SU-DHL-6 (cell line): Measurements from ENCODE around the gene ZNF524.
"Not testable (repeated sequence)": the region's sequence is repeated elsewhere in the genome, so short reads cannot be mapped to it uniquely, and the experiment has no call there.

Experiments
- H2AFZ ChIP-seq: fragments of 200-600 bp; sonication (generic); 2 replicates; pipeline ENCODE4 v1.6.1; 2014; ENCODE audit warnings: low read depth, mild to moderate bottlenecking, moderate library complexity, mixed read lengths, antibody characterized with exemption, low read length; ENCODE audit not compliant: severe bottlenecking
- H3F3A ChIP-seq: fragments of 200-600 bp; shearing (Covaris generic); 2 replicates; pipeline ENCODE4 v1.6.0; 2016; ENCODE audit warnings: antibody characterized with exemption, mild to moderate bottlenecking; ENCODE audit not compliant: insufficient read depth
- H3K27ac ChIP-seq: fragments of 200-600 bp; sonication (generic); 2 replicates; pipeline ENCODE4 v1.5.1; 2016; ENCODE audit warnings: low read depth, mild to moderate bottlenecking, low read length, moderate library complexity, mixed read lengths
- H3K27me3 ChIP-seq: fragments of 200-600 bp; sonication (generic), shearing (Covaris generic); 2 replicates; pipeline ENCODE4 v1.6.0; 2014; ENCODE audit warnings: mild to moderate bottlenecking, low read length
- H3K36me3 ChIP-seq: fragments of 200-600 bp; sonication (generic); 2 replicates; pipeline ENCODE4 v1.6.1; 2014; ENCODE audit warnings: mild to moderate bottlenecking, low read length, mixed read lengths
- H3K4me2 ChIP-seq: fragments of 300-600, 200-600 bp; shearing (Covaris generic), sonication (generic); 2 replicates; pipeline ENCODE4 v1.6.0; 2014; ENCODE audit warnings: low read length, low read depth, mild to moderate bottlenecking; ENCODE audit not compliant: poor library complexity, severe bottlenecking
- H3K4me3 ChIP-seq: fragments of 200-600 bp; sonication (generic); 2 replicates; pipeline ENCODE4 v1.5.1; 2014; ENCODE audit warnings: antibody characterized with exemption, low read length, mild to moderate bottlenecking, mixed read lengths; ENCODE audit not compliant: insufficient read depth, poor library complexity, severe bottlenecking
- H3K79me2 ChIP-seq: fragments of 200-600 bp; sonication (generic); 2 replicates; pipeline ENCODE4 v1.6.1; 2014; ENCODE audit warnings: mild to moderate bottlenecking, low read length, moderate library complexity; ENCODE audit not compliant: insufficient read depth
- H3K9ac ChIP-seq: fragments of 200-600 bp; sonication (generic); 2 replicates; pipeline ENCODE4 v1.7.0; 2014; ENCODE audit warnings: mild to moderate bottlenecking, low read length
- H3K9me2 ChIP-seq: fragments of 200-600 bp; sonication (generic); replicated peaks from 2 replicates; pipeline ENCODE4 v1.6.1; 2014; ENCODE audit warnings: low read length; ENCODE audit not compliant: insufficient read depth
- H3K9me3 ChIP-seq: fragments of 200-600 bp; sonication (generic); 2 replicates; pipeline ENCODE4 v1.6.1; 2014; ENCODE audit warnings: low read length, mixed read lengths; ENCODE audit not compliant: insufficient read depth
- H4K20me1 ChIP-seq: fragments of 200-600 bp; sonication (generic); 2 replicates; pipeline ENCODE4 v1.6.1; 2014; ENCODE audit warnings: low read depth, mild to moderate bottlenecking, antibody characterized with exemption, low read length, moderate library complexity, mixed read lengths
- CTCF ChIP-seq: fragments of 200-600 bp; sonication (generic); IDR thresholded peaks from one replicate; pipeline ENCODE4 v1.5.1; 2017; ENCODE audit warnings: antibody characterized with exemption, mild to moderate bottlenecking, low read length, moderate library complexity; ENCODE audit not compliant: insufficient read depth, poor library complexity, severe bottlenecking
- EZH2phosphoT487 ChIP-seq: fragments of 200-600 bp; sonication (generic), shearing (Covaris generic); conservative IDR thresholded peaks from 2 replicates; pipeline ENCODE4 v1.6.1; 2018; ENCODE audit warnings: mild to moderate bottlenecking, antibody characterized with exemption, low read length, moderate library complexity, mixed read lengths

ZNF524 gene

GRCh38 chr19:55566823-55567222 is 33.3 kb upstream of the ZNF524 start:
- no peaks in the 10 kb centered on the region for H3K36me3 ChIP-seq
- no peaks in the 10 kb centered on the region for H3F3A ChIP-seq
- no peaks in the 10 kb centered on the region for H3K27me3 ChIP-seq
- H2AFZ ChIP-seq = no peak overlapping the region
- no peaks in the 10 kb centered on the region for H3K79me2 ChIP-seq
- no peaks in the 10 kb centered on the region for H3K9me3 ChIP-seq
- H3K9ac ChIP-seq = no peak overlapping the region
- H4K20me1 ChIP-seq = no peaks in the 10 kb centered on the region
- H3K4me3 ChIP-seq = no peak overlapping the region
- no peak overlapping the region for H3K27ac ChIP-seq
- H3K4me2 ChIP-seq = no peak overlapping the region
- TF ChIP-seq CTCF (no peak), EZH2phosphoT487 (no peak)
- H3K9me2 ChIP-seq = no peaks in the 10 kb centered on the region

GRCh38 chr19:55567708-55568328 is 32.3 kb upstream of the ZNF524 start:
- Histone ChIP-seq H3K9ac (no peak overlapping the region), H4K20me1 (no peaks in the 10 kb centered on the region), H3K36me3 (no peaks in the 10 kb centered on the region), H3K27ac (no peak overlapping the region), H3K4me3 (no peak overlapping the region), H3K9me3 (no peaks in the 10 kb centered on the region), H3F3A (no peaks in the 10 kb centered on the region), H2AFZ (no peak overlapping the region), H3K4me2 (no peak overlapping the region), H3K79me2 (no peaks in the 10 kb centered on the region), H3K27me3 (no peaks in the 10 kb centered on the region), H3K9me2 (no peaks in the 10 kb centered on the region)
- TF ChIP-seq EZH2phosphoT487 (no peak), CTCF (no peak)

- not testable (repeated sequence) for H3K79me2 ChIP-seq, H3K4me2 ChIP-seq, H3K27me3 ChIP-seq, H3F3A ChIP-seq, H3K4me3 ChIP-seq, H2AFZ ChIP-seq, H3K9me3 ChIP-seq, H3K27ac ChIP-seq, H3K36me3 ChIP-seq, H4K20me1 ChIP-seq, H3K9ac ChIP-seq, H3K9me2 ChIP-seq
Measured at GRCh38 chr19:55569477-55569876, 30.6 kb upstream of the ZNF524 start.

GRCh38 chr19:55573929-55574328 is 26.2 kb upstream of the ZNF524 start:
- H3K9ac ChIP-seq, H3K27me3 ChIP-seq, H3F3A ChIP-seq, H3K9me2 ChIP-seq, H3K36me3 ChIP-seq, H2AFZ ChIP-seq, H3K4me2 ChIP-seq, H3K79me2 ChIP-seq, H3K27ac ChIP-seq, H4K20me1 ChIP-seq, H3K9me3 ChIP-seq, H3K4me3 ChIP-seq: not testable (repeated sequence)
